MV-4-11 (cell line): ENCODE data around the gene THAP2.
A peak's percentile ranks its signal among the peaks of the same experiment; 100 is the strongest.

Experiments used
- DNase-seq: peaks from one replicate; lab custom pipeline; 2025; lab: John Stamatoyannopoulos, UW

The THAP2 gene

GRCh38 chr12:71663561-71664410 is at the start of gene THAP2, which contains the start of gene ZFC3H1:
TSS of gene THAP2 (plus strand) at chr12:71664301. CDS start at chr12:71664510, 209 bp downstream.
TSS of gene ZFC3H1 (minus strand) at chr12:71663848. CDS start at chr12:71663610, 238 bp downstream.
- DNase-seq = peak; percentile 99

DNA sequence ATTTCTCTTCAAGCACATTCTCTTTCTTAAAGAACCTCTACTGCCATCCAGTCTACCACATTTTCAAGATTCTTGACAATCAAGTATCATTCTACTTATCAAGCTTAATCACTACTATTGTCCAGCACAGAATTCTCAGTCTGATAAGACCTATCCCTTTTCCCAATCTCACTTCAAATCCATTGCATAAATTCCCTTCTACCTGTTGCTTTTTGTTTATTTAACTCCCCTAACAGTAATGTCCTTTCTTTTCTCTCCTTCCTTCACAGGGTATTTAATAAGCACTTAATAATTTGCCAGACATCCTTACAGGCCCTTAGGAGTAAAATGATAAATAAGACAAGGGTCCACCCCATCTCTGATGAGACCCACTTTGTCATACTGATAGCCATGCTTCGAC is 42.2 kb upstream of the THAP2 start:
- DNase-seq = no peak

DNA sequence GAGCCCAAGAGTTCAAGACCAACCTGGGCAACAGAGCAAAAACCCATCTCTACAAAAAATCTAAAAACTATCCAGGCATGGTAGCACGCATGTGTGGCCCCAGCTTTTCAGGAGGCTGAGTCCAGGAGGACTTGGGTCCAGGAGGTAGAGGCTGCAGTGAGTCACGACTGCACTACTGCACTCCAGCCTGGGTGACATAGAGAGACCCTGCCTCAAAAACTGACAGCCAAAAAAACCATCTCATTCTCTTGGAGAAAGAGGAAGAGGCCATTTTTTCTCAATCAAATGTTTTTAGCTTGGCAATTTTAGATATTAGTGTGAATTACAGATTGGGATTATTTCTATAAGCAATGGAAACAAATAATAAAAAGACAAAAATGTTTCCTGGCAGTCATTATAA is 38.6 kb upstream of the THAP2 start:
- no peak for DNase-seq

DNA sequence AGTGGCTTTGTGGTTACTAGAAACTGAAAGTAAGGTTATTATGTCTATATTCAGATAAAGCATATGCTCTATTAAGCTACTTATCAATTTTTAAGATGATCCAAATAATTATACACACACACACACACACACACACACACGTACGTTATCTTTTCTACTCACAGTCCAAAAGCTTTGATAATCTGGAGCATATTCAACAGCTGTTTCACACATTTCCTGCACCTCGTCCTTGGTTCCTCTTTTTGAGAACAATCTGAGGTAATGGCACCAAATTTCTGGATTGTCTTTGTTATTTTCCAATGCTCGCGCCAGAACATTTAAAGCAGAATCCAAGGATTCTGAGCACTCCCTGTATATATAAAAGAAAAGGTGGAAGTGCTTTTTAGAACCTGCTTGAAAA is 38.0 kb upstream of the THAP2 start:
- DNase-seq = peak; percentile 69

DNA sequence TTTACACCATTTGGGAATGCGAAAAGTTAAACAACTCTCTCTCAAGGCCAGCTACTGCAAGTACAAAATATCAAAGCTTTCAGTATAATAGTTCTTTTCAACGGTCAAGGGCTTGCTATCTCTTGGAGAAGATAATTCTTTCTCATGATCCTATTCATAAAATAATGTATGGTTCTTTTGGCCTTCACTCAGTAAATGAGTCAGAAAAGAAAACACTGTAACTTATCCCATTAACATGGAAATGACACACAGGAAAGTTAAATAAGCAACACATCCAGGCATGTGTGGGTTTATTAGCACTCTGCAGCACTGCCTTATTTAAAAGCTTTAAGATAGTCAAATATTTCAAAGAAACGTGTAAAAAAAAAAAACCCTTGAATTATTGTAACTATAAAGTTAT is 37.3 kb upstream of the THAP2 start:
- no peak for DNase-seq

DNA sequence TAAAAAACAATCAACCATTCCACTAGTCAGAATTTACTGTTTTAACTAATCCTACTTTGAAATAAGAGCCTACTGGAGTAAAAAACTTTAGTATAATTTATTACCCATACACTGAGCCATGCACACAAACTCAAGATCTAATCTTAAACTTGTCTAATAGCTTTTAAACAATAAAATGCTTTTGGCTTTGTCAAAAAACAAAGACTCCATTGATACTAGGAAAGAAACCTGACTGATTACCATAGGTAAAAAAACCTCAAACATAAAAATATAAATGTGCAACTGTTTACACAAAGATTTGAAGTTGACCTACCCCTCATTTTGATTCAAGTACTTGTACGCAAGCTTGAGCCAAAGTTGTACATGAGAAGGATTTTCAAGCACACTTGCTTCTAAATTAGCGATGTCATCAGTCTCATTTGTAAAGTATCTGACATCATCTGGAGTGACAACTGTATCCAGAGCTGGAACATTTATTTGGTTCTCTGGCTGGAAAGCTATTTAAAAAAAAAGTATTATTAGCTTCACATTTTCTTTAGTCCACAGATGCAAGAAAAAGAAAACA is 36.6 kb upstream of the THAP2 start:
- DNase-seq = no peak

DNA sequence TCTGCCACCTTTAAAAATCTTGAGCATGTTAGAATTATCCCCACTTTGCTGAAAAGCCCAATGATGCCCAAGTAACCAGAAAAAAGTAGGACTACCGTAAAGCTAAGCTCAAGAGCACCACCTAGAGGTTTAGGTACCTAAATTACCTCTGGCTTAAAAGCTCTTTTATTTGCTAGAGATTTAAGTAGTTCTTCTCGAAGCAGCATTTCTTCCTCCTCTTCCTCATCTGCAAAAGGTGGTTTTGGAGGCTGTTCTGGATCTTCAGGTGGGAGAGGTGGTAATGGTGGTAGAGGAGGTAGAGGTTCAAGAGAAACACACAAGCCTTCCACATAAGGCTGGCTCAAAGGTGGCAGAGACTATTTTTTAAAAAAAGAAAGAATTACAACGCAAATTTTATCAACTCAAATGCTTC is 27.4 kb upstream of the THAP2 start:
- peak; percentile 57 for DNase-seq

- DNase-seq = no peak
Observed at GRCh38 chr12:71638499-71638898, 25.6 kb upstream of the THAP2 start.

- no peak for DNase-seq
Observed at GRCh38 chr12:71639341-71639760, 24.8 kb upstream of the THAP2 start.

DNA sequence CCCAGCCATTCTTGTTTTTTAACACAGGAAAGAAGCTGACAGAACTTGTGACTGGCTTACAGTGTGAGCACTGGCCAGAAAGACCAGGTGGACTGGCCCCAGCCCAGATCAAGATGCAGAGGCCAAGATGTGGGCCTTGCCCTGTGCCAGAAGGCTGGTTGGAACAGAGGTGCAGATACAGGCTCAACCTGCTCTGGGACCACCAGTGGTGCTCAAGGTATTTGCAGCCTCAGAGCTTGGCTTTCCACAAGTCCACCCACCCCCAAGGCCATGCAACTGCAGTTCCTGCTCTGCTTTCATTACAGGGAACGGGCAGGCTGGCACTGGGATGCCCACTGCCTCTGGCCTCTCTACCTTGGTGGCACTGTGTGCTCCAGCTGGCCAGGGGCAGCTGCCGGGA is 23.8 kb upstream of the THAP2 start:
- no peak for DNase-seq

DNA sequence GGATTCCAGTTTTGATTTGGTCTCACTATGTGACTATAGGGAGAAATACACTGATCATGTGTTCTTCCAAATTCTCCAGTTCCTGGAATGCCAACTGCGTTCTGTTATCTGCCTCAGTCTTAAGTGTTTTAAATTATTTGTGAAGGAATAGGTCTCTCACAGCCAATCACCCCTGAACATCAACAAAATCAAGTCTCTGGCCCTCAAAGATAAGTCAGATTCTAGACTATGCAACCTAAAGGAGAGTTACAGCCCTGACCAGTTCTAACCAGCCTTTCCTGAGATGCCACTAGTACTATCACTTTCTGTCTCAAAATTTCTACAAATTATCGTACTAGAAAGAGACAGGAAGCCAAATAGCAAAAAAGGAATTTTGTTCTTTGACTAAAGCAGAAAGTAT is 22.7 kb upstream of the THAP2 start:
- DNase-seq = no peak

GRCh38 chr12:71642264-71642663 is 21.8 kb upstream of the THAP2 start:
- DNase-seq = no peak

DNA sequence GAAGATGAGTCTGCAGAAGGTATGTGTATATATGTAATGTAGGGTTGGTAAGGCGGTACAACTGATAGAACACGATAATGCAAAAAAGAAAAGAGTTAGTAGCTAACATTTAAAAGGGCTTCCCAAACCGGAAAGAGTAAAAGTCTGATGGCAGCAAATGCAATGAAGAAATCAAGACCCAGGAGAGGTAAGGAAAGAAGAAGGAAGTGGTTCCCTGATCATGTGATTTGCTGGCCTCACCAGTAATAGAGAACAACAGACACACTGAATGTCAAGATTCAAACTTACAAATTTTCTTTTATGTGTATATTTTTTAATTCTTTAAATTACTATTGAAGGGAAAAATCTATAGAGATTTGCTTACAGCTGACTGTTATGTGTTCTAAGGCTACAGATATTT is 18.8 kb upstream of the THAP2 start:
- peak; percentile 61 for DNase-seq

- no peak for DNase-seq
Observed at GRCh38 chr12:71646512-71646911, 17.6 kb upstream of the THAP2 start.

GRCh38 chr12:71648537-71648936 is 15.6 kb upstream of the THAP2 start:
- no peak for DNase-seq

- DNase-seq = no peak
Observed at GRCh38 chr12:71649401-71649800, 14.7 kb upstream of the THAP2 start.

GRCh38 chr12:71652656-71653055 is 11.4 kb upstream of the THAP2 start:
- no peak for DNase-seq

- no peak for DNase-seq
Observed at GRCh38 chr12:71653137-71653536, 11.0 kb upstream of the THAP2 start.

GRCh38 chr12:71654200-71654599 is 9.9 kb upstream of the THAP2 start:
- no peak for DNase-seq

- no peak for DNase-seq
Observed at GRCh38 chr12:71655495-71655894, 8.6 kb upstream of the THAP2 start.

DNA sequence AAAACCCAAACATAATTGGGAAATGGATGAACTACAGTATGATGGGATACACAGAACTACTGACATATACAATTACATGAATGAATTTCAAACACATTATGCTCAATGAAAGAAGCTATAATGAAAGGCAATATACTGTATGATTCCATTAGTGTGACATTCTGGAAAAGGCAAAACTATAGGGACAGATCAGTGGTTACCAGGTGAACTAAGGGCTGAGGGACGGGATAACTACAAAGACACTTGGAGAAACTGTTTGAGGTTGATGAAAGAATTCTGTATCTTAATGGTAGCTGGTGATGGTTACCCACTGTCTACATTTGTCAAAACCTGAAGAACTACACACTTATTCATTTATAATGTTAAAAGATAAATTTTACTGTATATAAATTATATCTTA is 8.2 kb upstream of the THAP2 start:
- no peak for DNase-seq

DNA sequence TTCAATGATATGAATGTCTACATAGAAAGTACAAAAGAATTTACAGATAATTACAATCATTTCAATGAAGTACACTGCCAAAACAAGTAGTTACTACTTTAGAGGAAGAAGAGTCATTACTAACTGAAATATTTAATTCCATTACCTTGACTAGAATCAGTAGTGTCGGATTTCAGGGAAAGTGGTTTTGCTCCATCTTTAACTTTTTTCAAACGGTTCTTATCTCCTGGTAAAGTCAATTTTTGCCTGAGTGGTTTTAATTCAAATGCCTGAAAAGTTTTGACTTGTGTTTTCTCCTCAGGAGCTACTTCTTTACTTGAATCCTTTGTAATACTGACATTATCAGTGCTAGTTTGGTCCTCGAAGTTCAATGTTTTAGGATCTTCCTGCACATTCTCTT is 7.4 kb upstream of the THAP2 start:
- DNase-seq = no peak

DNA sequence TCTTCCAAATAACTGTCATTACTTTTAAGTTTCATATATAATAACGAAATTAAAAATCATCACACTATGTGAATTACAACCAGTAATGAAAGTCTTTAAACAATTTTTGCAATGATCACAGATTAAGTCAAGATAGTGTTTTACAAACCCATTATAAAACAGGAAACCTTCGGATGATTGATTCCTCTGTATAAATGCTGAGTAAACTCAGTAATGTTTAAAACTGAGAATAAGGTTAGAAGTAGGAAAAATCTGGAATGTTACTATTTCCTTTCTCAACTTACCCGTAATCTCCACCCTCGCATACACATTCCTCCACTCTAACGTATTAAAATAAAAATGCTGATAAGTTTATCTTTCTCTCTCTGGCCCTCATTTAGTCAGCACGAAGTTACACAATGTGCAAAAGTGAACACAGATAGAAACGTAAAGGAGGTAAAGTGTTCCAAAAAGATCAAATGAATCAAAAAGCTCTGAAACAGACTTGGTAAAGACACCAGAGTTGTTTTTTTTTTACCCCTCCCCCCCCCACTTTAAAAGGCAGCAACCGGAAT is 2.0 kb upstream of the THAP2 start:
- DNase-seq = no peak
